ENCODE results near the gene MYBBP1A.

Gene MYBBP1A

DNA sequence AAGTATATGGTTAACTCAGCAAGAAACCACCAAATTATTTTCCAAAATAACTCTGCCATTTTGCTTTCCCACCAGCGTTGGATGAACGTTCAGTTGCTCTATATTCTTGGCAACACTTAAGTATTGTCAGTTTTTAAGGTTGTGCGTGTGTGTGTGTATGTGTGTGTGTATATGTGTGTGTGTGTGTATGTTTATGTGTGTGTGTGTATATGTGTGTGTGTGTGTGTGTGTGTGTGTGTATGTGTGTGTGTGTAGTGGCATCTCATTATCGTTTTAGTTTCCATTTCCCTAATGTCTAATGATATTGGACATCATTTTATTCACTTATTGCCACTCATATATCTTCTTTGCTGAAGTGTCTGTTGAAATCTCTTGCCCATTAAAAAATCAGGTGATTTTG is 17.9 kb upstream of the MYBBP1A start:
- Histone ChIP-seq H3K4me3 (ENCODE audit: low read length) (no peak overlapping the region), H3K4me1 (ENCODE audit: control insufficient read depth, insufficient read depth, low read length) (peaks cover 15% of the 10 kb centered on the region), H3K36me3 (ENCODE audit: control insufficient read depth, insufficient read depth, low read length) (no peaks in the 10 kb centered on the region), H3K27ac (ENCODE audit: low read length) (no peak overlapping the region), H3K9me3 (ENCODE audit: control insufficient read depth, insufficient read depth, low read length) (no peaks in the 10 kb centered on the region), H3K27me3 (ENCODE audit: control insufficient read depth, insufficient read depth, low read length) (no peaks in the 10 kb centered on the region)
- DNase-seq (ENCODE audit: low read depth, low spot score): no peak
- WGBS (ENCODE audit: insufficient coverage, insufficient read length): 100% methylated on average over 1 of the region's 4 CpGs

DNA sequence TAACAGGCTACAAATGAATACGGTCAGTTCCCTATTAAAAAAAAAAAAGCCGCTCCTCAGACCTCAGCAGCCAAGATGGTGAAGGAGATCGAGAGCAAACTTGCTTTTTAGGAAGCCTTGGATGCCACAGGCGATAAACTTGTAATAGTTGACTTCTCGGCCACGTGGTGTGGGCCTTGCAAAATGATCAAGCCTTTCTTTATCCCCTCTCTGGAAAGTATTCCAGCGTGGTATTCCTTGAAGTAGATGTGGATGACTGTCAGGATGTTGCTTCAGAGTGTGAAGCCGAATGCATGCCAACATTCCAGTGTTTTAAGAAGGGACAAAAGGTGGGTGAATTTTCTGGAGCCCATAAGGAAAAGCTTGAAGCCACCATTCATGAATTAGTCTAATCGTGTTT is 16.9 kb upstream of the MYBBP1A start:
- Histone ChIP-seq H3K27me3 (ENCODE audit: control insufficient read depth, insufficient read depth, low read length) (no peaks in the 10 kb centered on the region), H3K4me1 (ENCODE audit: control insufficient read depth, insufficient read depth, low read length) (peaks cover 13% of the 10 kb centered on the region), H3K4me3 (ENCODE audit: low read length) (no peak overlapping the region), H3K9me3 (ENCODE audit: control insufficient read depth, insufficient read depth, low read length) (no peaks in the 10 kb centered on the region), H3K27ac (ENCODE audit: low read length) (no peak overlapping the region), H3K36me3 (ENCODE audit: control insufficient read depth, insufficient read depth, low read length) (no peaks in the 10 kb centered on the region)
- WGBS (ENCODE audit: insufficient coverage, insufficient read length): no CpG with 5 or more reads among the region's 9 CpGs
- DNase-seq (ENCODE audit: low read depth, low spot score): no peak

DNA sequence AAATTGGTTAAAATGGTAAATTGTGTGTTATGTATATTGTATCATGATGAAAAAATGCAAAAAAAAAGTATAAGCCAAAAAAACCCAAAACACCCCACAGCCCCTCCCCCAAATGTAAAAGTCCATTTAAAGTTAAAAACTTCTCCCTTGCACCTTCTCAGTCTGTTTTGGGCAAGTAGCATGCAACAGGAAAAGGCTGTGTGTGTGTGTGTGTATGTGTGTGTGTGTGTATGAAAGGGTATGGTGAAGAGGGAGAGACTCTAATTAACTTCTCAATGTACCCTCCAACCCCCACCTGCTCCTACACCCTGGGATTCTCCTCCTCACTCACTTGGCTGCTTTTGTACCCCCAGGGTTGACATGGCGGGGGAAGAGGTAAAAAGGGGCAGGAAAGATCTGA is 14.4 kb upstream of the MYBBP1A start:
- Histone ChIP-seq H3K4me1 (ENCODE audit: control insufficient read depth, insufficient read depth, low read length) (no peaks in the 10 kb centered on the region), H3K27me3 (ENCODE audit: control insufficient read depth, insufficient read depth, low read length) (no peaks in the 10 kb centered on the region), H3K36me3 (ENCODE audit: control insufficient read depth, insufficient read depth, low read length) (no peaks in the 10 kb centered on the region), H3K4me3 (ENCODE audit: low read length) (no peak overlapping the region), H3K27ac (ENCODE audit: low read length) (no peak overlapping the region), H3K9me3 (ENCODE audit: control insufficient read depth, insufficient read depth, low read length) (no peaks in the 10 kb centered on the region)
- WGBS (ENCODE audit: insufficient coverage, insufficient read length): no CpG with 5 or more reads among the region's 1 CpG
- DNase-seq (ENCODE audit: low read depth, low spot score): no peak

DNA sequence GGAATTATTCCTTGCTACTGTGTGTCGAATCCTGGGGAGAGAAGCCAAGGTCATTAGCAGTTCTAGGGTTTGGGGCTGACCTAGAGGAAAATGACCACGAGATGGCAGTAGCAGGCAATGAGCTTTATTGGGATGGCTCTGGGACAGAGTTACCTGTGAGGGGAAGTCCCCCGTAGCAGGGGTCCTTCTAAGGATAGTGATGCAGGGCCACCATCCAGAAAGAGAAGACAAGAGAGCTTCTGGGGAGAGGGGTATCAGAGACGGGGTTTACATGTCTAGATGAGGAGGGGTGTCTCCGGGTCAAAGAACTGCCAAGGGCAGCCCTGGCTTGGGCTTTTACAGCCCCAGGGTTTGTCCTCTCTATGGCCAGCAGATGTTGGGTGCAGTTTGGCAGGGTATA is 11.6 kb upstream of the MYBBP1A start:
- H3K4me3 ChIP-seq (ENCODE audit: low read length): no peak overlapping the region
- no peaks in the 10 kb centered on the region for H3K9me3 ChIP-seq (ENCODE audit: control insufficient read depth, insufficient read depth, low read length)
- no CpG with 5 or more reads among the region's 5 CpGs for WGBS (ENCODE audit: insufficient coverage, insufficient read length)
- H3K27ac ChIP-seq (ENCODE audit: low read length): no peak overlapping the region
- peak; percentile 90 for DNase-seq (ENCODE audit: low read depth, low spot score)
- H3K36me3 ChIP-seq (ENCODE audit: control insufficient read depth, insufficient read depth, low read length): no peaks in the 10 kb centered on the region
- H3K27me3 ChIP-seq (ENCODE audit: control insufficient read depth, insufficient read depth, low read length): no peaks in the 10 kb centered on the region
- no peaks in the 10 kb centered on the region for H3K4me1 ChIP-seq (ENCODE audit: control insufficient read depth, insufficient read depth, low read length)

DNA sequence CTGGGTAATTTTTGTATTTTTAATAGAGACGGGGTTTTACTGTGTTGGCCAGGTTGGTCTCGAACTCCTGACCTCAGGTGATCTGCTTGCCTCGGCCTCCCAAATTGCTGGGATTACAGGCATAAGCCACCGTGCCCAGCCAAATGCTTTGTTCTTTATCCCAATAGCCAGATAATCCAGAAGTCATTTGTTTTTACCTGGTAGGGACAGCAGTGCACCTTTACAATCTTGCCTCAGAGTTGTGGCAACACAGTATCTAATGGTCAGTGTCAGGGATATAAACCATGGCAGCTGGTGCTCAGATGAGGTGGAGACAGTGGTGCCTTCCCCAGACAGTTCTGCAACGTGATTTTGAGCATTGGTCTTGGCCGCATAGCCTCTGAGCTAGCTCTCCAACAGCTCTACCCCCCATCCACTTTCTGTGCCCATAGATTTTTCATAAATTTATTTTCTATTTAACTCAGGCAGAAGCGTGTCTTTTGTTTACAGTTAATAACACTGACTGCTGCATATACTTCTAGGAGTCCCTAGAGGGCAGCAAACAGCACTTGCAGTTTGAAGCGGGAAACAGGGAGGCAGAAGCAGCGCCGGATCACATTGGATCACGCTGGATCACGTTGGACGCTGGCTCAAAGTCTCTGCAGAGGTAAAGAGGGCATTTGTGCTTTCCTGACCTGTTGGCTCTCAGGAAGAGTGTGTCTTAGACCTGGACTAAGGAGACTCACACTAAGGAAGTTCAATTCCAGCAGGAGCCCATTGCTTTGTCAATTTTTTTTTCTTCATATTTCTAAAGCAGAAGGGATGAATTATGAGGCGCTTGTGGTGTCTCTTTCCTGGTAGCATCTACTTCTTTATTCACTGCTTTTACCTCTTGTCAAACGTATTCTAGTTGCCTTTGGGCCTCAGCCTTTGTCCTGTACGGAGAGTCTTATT is 10.3 kb upstream of the MYBBP1A start:
- Histone ChIP-seq H3K27ac (ENCODE audit: low read length) (no peak overlapping the region), H3K4me3 (ENCODE audit: low read length) (no peak overlapping the region), H3K9me3 (ENCODE audit: control insufficient read depth, insufficient read depth, low read length) (no peaks in the 10 kb centered on the region), H3K36me3 (ENCODE audit: control insufficient read depth, insufficient read depth, low read length) (no peaks in the 10 kb centered on the region), H3K4me1 (ENCODE audit: control insufficient read depth, insufficient read depth, low read length) (no peaks in the 10 kb centered on the region), H3K27me3 (ENCODE audit: control insufficient read depth, insufficient read depth, low read length) (no peaks in the 10 kb centered on the region)
- DNase-seq (ENCODE audit: low read depth, low spot score): peak; percentile 78
- no CpG with 5 or more reads among the region's 16 CpGs for WGBS (ENCODE audit: insufficient coverage, insufficient read length)

DNA sequence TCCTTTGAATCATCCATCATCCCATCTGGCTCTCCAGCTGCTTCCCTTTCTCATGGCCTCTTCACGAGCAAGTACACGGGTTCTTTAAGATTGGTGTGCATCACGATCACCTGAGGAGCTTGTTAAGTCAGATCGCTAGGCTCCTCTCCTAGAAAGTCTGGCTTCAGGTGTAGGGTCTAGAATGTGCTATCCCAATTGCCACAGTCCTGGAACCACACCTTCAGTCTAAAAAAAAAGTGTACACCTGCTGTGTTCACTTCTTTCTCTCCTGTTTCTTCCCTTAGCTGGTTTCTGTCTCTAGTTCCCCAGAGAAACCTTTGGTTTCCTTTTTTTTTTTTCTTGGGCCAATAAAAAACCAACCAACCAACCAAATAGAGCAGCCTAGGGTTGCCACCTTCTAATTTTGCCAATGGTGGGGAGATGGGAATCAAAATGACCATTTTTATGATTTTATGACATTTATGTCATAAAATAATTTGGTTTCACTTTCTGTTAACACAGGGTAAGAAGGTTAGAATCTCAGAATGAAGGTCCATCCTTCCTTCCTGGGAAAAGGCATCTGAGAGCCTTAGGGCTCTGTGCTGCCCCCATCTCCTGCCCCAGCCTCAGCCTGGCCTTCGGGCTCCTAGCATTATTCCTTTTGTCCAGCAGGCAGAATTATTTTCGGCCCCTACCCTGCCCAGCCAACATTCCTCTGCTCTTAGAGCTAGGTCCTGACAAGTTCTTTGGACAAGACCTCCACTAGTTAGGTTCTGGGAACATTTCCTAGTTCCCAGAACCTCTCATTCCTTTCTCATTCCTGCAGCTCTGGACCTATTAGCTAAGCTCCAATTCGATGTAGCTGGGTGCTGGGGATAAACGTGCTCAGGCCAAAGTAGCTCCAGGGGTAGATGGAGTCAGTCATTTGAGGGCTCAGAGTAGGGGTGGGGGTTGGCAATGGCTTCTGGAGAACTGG is 7.1 kb upstream of the MYBBP1A start:
- H3K9me3 ChIP-seq (ENCODE audit: control insufficient read depth, insufficient read depth, low read length): no peaks in the 10 kb centered on the region
- no peak overlapping the region for H3K27ac ChIP-seq (ENCODE audit: low read length)
- no CpG with 5 or more reads among the region's 8 CpGs for WGBS (ENCODE audit: insufficient coverage, insufficient read length)
- no peak for DNase-seq (ENCODE audit: low read depth, low spot score)
- H3K27me3 ChIP-seq (ENCODE audit: control insufficient read depth, insufficient read depth, low read length): no peaks in the 10 kb centered on the region
- no peak overlapping the region for H3K4me3 ChIP-seq (ENCODE audit: low read length)
- no peaks in the 10 kb centered on the region; the same call in 1 of the 2 replicates for H3K4me1 ChIP-seq (ENCODE audit: control insufficient read depth, insufficient read depth, low read length)
- H3K36me3 ChIP-seq (ENCODE audit: control insufficient read depth, insufficient read depth, low read length): no peaks in the 10 kb centered on the region; the same call in 1 of the 2 replicates

DNA sequence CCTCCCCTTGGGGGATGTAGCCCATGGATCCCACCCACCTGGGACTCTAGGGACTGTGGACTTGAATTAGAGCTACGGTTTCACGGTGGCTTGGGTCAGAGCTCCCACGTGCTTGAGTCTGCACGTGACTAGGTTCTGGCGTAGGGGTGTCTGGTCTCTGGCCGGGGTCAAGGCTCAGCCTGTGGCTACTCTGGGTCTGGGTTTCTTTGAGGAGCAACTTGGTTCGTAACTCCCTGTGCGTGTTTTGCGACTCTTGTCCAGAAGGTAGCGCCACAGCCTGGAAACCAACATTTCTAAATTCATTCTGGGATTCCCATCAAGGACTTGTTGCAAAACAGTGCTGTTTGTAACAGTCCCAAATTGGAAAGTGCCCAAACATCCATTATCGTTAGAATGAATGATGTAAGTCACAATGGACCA is 5.7 kb upstream of the MYBBP1A start:
- H3K4me3 ChIP-seq (ENCODE audit: low read length): no peak overlapping the region
- H3K27me3 ChIP-seq (ENCODE audit: control insufficient read depth, insufficient read depth, low read length): no peaks in the 10 kb centered on the region
- H3K9me3 ChIP-seq (ENCODE audit: control insufficient read depth, insufficient read depth, low read length): no peaks in the 10 kb centered on the region
- DNase-seq (ENCODE audit: low read depth, low spot score): no peak
- WGBS (ENCODE audit: insufficient coverage, insufficient read length): no CpG with 5 or more reads among the region's 11 CpGs
- H3K27ac ChIP-seq (ENCODE audit: low read length): no peak overlapping the region
- H3K36me3 ChIP-seq (ENCODE audit: control insufficient read depth, insufficient read depth, low read length): no peaks in the 10 kb centered on the region; the same call in 1 of the 2 replicates
- peaks cover 3% of the 10 kb centered on the region for H3K4me1 ChIP-seq (ENCODE audit: control insufficient read depth, insufficient read depth, low read length)

DNA sequence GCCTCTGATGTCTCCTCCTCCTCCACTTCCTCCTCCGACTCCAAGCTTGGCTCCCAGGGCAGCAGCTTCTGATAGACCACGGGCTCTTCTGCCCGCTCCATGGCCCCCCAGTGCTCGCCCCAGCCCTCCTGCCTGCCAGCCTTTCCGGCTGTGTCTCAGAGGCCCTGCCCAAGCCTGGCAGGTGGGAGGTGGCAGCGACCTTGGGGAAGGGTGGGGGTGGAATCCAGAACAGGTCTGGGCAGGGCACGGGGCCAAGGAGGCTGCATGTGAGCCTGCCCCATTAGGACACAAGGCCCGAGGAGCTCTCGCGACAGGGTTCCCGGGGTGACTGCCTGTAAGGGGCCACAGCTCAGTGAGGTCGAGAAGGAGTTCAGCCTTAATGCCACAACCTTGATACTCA is 5.2 kb upstream of the MYBBP1A start, which contains the start of gene GGT6:
Gene GGT6 (minus strand): TSS at position 157 of the 400 bp plus-strand sequence. CDS start 56 bp downstream, at position 101.
- no peaks in the 10 kb centered on the region for H3K9me3 ChIP-seq (ENCODE audit: control insufficient read depth, insufficient read depth, low read length)
- H3K27ac ChIP-seq (ENCODE audit: low read length): no peak within 1 kb of the TSS
- WGBS (ENCODE audit: insufficient coverage, insufficient read length): no CpG with 5 or more reads among the region's 12 CpGs
- H3K4me1 ChIP-seq (ENCODE audit: control insufficient read depth, insufficient read depth, low read length): peaks cover 3% of the 10 kb centered on the region
- H3K27me3 ChIP-seq (ENCODE audit: control insufficient read depth, insufficient read depth, low read length): no peaks in the 10 kb centered on the region
- DNase-seq (ENCODE audit: low read depth, low spot score): no peak
- no peak within 1 kb of the TSS for H3K4me3 ChIP-seq (ENCODE audit: low read length)
- no peaks in the 10 kb centered on the region; the same call in 1 of the 2 replicates for H3K36me3 ChIP-seq (ENCODE audit: control insufficient read depth, insufficient read depth, low read length)

DNA sequence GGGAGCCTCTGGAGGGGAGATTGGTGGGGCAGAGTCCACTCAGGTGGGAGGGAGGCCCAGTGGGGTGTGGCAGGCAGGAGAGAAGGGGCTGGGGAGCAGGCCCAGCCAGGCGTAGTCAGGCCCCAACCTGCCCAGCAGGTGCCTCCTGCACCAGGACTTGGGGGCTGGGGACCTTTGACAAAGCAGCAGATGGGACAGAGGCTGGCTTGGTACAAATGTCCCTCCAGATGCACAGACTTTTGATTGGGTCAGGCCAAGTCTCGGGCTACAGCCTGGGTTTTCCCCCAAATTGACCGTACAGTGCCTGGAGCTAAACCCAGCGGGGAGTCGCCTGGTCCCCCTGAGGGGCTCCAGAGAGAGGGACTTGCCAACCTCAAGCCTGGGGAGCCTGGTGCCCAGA is 4.8 kb upstream of the MYBBP1A start:
- Histone ChIP-seq H3K9me3 (ENCODE audit: control insufficient read depth, insufficient read depth, low read length) (no peaks in the 10 kb centered on the region), H3K27ac (ENCODE audit: low read length) (no peak overlapping the region), H3K27me3 (ENCODE audit: control insufficient read depth, insufficient read depth, low read length) (no peaks in the 10 kb centered on the region), H3K4me3 (ENCODE audit: low read length) (no peak overlapping the region), H3K4me1 (ENCODE audit: control insufficient read depth, insufficient read depth, low read length) (peaks cover 3% of the 10 kb centered on the region), H3K36me3 (ENCODE audit: control insufficient read depth, insufficient read depth, low read length) (no peaks in the 10 kb centered on the region; the same call in 1 of the 2 replicates)
- no peak for DNase-seq (ENCODE audit: low read depth, low spot score)
- WGBS (ENCODE audit: insufficient coverage, insufficient read length): no CpG with 5 or more reads among the region's 5 CpGs

DNA sequence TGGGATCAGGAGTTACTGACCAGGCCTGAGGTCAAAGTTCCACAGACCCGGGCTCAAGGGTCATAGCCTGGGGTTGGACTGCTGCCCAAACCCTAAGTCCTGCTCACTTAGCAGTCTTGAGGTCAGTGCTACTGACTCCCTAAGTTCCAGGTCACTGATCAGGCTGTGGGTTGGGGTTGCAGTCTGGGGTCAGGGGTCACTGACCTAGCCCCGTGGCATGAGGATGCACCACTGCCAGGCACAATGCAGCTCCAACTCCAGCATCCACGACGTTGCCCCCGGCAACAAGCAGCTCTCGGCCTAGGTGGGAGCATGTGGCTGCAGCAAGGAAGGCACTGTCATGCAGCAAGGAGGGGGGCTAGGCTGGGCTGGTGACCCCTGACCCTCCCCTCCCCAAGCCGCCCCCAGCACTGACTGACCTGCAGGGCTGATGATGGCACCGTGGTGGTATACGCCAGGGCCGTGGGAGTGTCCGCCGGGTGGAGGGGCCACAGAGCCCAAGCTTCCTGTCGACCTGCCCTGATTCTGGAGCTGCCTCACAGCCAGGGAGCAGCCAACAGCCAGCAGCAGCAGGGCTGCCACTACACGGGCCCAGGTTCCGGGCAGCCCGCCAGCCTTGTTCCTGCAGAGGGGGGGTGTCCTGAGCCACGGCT is 4.1 kb upstream of the MYBBP1A start:
- Histone ChIP-seq H3K4me3 (ENCODE audit: low read length) (no peak overlapping the region), H3K9me3 (ENCODE audit: control insufficient read depth, insufficient read depth, low read length) (no peaks in the 10 kb centered on the region), H3K4me1 (ENCODE audit: control insufficient read depth, insufficient read depth, low read length) (peaks cover 3% of the 10 kb centered on the region), H3K27ac (ENCODE audit: low read length) (no peak overlapping the region), H3K27me3 (ENCODE audit: control insufficient read depth, insufficient read depth, low read length) (no peaks in the 10 kb centered on the region), H3K36me3 (ENCODE audit: control insufficient read depth, insufficient read depth, low read length) (no peaks in the 10 kb centered on the region; the same call in 1 of the 2 replicates)
- no peak for DNase-seq (ENCODE audit: low read depth, low spot score)
- no CpG with 5 or more reads among the region's 17 CpGs for WGBS (ENCODE audit: insufficient coverage, insufficient read length)
